OCI-LY7 (cell line): ENCODE measurements around the gene KDM3A. TPM values are rescaled to one million over a fixed set of nuclear protein-coding genes. Genes with fewer than 3 reads are reported as not detected.
A peak's percentile ranks its signal among the peaks of the same experiment; 100 is the strongest.

Experiments used
- BruUV-seq: library from RNA; stranded (reverse); fragments of 400-500 nt; replicated peaks from 2 replicates; lab custom pipeline; 2021; lab: Mats Ljungman, UMichigan
- CTCF ChIA-PET: fragments of 300-600 bp; sonication (Branson Sonifier 250); formaldehyde crosslinking; loops from one replicate; lab custom pipeline; 2022; ENCODE audit warnings: antibody characterized with exemption; ENCODE audit not compliant: unreplicated experiment; lab: Charles Lee
- POLR2A ChIA-PET: fragments of 300-600 bp; sonication (Branson Sonifier 250); formaldehyde crosslinking; loops from one replicate; lab custom pipeline; 2022; ENCODE audit warnings: antibody characterized with exemption; lab: Charles Lee
- DNase-seq: peaks from one replicate; pipeline ENCODE4 v3.0.0-alpha.2; 2015; ENCODE audit warnings: low spot score
- H2AFZ ChIP-seq: fragments of 200-600 bp; sonication (generic), shearing (Covaris generic); 2 replicates; pipeline ENCODE4 v1.6.1; 2014; ENCODE audit warnings: mild to moderate bottlenecking, antibody characterized with exemption, low read length, moderate library complexity
- H3K27ac ChIP-seq: fragments of 200-600 bp; sonication (generic); 2 replicates; pipeline ENCODE4 v1.5.1; 2014; ENCODE audit warnings: mixed run types, low read depth, mild to moderate bottlenecking, moderate library complexity, low read length, inconsistent platforms; ENCODE audit not compliant: poor library complexity, severe bottlenecking
- H3K36me3 ChIP-seq: fragments of 200-600 bp; sonication (generic); 2 replicates; pipeline ENCODE4 v1.6.1; 2014; ENCODE audit warnings: mild to moderate bottlenecking, antibody characterized with exemption, low read length, moderate library complexity, mixed read lengths; ENCODE audit not compliant: insufficient read depth
- H3K4me1 ChIP-seq: fragments of 200-600 bp; sonication (generic); 2 replicates; pipeline ENCODE4 v1.5.1; 2014; ENCODE audit warnings: mild to moderate bottlenecking, low read length; ENCODE audit not compliant: insufficient read depth, poor library complexity, severe bottlenecking
- H3K4me2 ChIP-seq: fragments of 200-600 bp; sonication (generic); 2 replicates; pipeline ENCODE4 v1.6.1; 2014; ENCODE audit warnings: mild to moderate bottlenecking, low read length
- H3K4me3 ChIP-seq: fragments of 200-600 bp; sonication (generic); 2 replicates; pipeline ENCODE4 v1.5.1; 2014; ENCODE audit warnings: mild to moderate bottlenecking, low read depth, low read length; ENCODE audit not compliant: poor library complexity, severe bottlenecking
- H3K79me2 ChIP-seq: fragments of 200-600 bp; sonication (generic); 2 replicates; pipeline ENCODE4 v1.6.1; 2016; ENCODE audit warnings: low read depth, mild to moderate bottlenecking, low read length, moderate library complexity, mixed read lengths; ENCODE audit not compliant: insufficient read depth
- H3K9me2 ChIP-seq: fragments of 200-600 bp; sonication (generic); 2 replicates; pipeline ENCODE4 v1.6.1; 2016; ENCODE audit warnings: mild to moderate bottlenecking, low read length, mixed read lengths; ENCODE audit not compliant: insufficient read depth
- H3K9me3 ChIP-seq: fragments of 200-600 bp; sonication (generic); 2 replicates; pipeline ENCODE4 v1.6.1; 2014; ENCODE audit warnings: mild to moderate bottlenecking, mixed run types, low read length, mixed read lengths
- H4K20me1 ChIP-seq: fragments of 200-600 bp; sonication (generic); 2 replicates; pipeline ENCODE4 v1.6.1; 2014; ENCODE audit warnings: mild to moderate bottlenecking, antibody characterized with exemption, low read length, moderate library complexity, mixed read lengths; ENCODE audit not compliant: insufficient read depth
- CTCF ChIP-seq: fragments of 200-600 bp; sonication (generic); conservative IDR thresholded peaks from 2 replicates; pipeline ENCODE4 v1.5.1; 2014; ENCODE audit warnings: mild to moderate bottlenecking, antibody characterized with exemption, low read length, moderate library complexity, mixed read lengths
- EZH2phosphoT487 ChIP-seq: fragments of 200-600 bp; sonication (generic); IDR thresholded peaks from 2 replicates; pipeline ENCODE4 v1.6.1; 2018; ENCODE audit warnings: low read depth, borderline replicate concordance, mild to moderate bottlenecking, mixed run types, antibody characterized with exemption, low read length, moderate library complexity, mixed read lengths
- intact Hi-C: fragments of 100-400 bp; cut with micrococcal nuclease; formaldehyde crosslinking; loops from one replicate; pipeline ENCODE4 v1.10.0; 2022; ENCODE audit not compliant: unreplicated experiment
- total RNA-seq, 2 experiments: library from RNA; depleted of rRNA in 1 of 2; stranded (reverse); fragments of >200 nt in 1 of 2; shearing (Covaris generic) in 1 of 2; gene quantifications; 2 replicates each; pipeline ENCODE4 v1.2.3, GENCODE V29; 2014 to 2022

Gene KDM3A
- total RNA-seq, 2 experiments from 2014 or later: 14.5 to 55.7 TPM

DNA sequence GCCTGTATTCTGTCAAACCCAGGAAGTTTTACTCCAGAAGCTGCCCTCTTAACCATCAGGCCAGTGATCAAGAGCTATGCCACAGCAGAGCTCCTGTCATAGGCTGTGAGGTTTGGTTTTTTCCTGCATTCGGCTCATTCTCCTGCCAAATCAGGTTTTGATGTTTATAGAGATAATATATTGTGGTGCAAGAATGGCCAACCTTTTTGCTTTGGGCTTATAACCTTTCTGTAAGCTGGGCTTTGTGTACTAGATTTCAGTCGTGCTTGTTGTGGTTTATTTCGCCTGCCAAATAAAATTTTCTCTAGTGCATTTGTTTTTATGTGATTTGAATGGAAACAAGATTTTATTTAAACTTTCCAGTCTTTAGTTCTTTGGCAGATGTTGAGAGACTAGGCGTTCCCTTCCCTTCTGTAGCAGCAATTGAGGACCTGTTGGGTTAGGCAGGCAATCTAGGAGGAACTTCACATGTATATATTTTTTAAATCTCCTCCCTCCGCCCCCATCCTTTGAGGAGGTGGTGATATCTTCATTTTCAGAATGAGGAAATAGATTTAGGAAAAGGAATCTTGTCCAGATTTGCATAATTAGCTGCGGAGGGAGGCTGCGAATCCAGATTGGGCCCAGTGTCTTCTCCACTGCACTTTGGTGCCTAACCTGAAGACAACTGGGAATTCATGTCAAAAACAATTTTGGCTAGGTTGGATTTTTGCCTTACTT lies 2.6 kb downstream of the KDM3A start:
- peaks cover 54% of the 10 kb centered on the region; the same call in 1 of the 2 replicates for H3K79me2 ChIP-seq
- peaks cover 20% of the 10 kb centered on the region for H3K4me1 ChIP-seq
- TSS peak; percentile 56 for BruUV-seq
- H3K36me3 ChIP-seq: peaks cover 64% of the 10 kb centered on the region
- intact Hi-C loops: loop anchor here (5.0 to 10.0 kb wide), 2 partner anchors 219 to 336 kb away; partner anchors contain the start of genes POLR1A and PTCD3
- POLR2A ChIA-PET: interaction anchor here (0.6 to 0.9 kb wide), 3 partner anchors 28 to 240 kb away, joined by 3 to 4 read pairs (median 3); no protein-coding TSS in a partner anchor
- peaks cover 16% of the 10 kb centered on the region for H3K9me3 ChIP-seq
- H3K27ac ChIP-seq: no peak overlapping the region
- no peaks in the 10 kb centered on the region for H3K9me2 ChIP-seq
- peaks cover 11% of the 10 kb centered on the region; the same call in 1 of the 2 replicates for H4K20me1 ChIP-seq
- no peak for DNase-seq
- TF ChIP-seq CTCF (no peak), EZH2phosphoT487 (no peak)
- H2AFZ ChIP-seq: no peak overlapping the region
- peak overlapping the region; percentile 98 for H3K4me2 ChIP-seq
- CTCF ChIA-PET: no interaction called here
- H3K4me3 ChIP-seq: no peak overlapping the region

GRCh38 chr2:86445436-86445835 lies 4.3 kb downstream of the KDM3A start:
- intact Hi-C loops: loop anchor here (5.0 to 10.0 kb wide), 2 partner anchors 52 to 221 kb away; no protein-coding TSS in a partner anchor
- Histone ChIP-seq H3K36me3 (peaks cover 77% of the 10 kb centered on the region), H3K4me3 (no peak overlapping the region), H3K27ac (no peak overlapping the region), H3K9me2 (no peaks in the 10 kb centered on the region), H3K9me3 (no peaks in the 10 kb centered on the region; the same call in 1 of the 2 replicates), H3K4me1 (peaks cover 16% of the 10 kb centered on the region), H3K79me2 (peaks cover 54% of the 10 kb centered on the region; the same call in 1 of the 2 replicates), H3K4me2 (no peak overlapping the region), H4K20me1 (peaks cover 11% of the 10 kb centered on the region; the same call in 1 of the 2 replicates), H2AFZ (no peak overlapping the region)
- BruUV-seq: no TSS peak
- CTCF ChIA-PET: no interaction called here
- POLR2A ChIA-PET: no interaction called here
- DNase-seq: no peak
- no peak for TF ChIP-seq CTCF
- no peak for TF ChIP-seq EZH2phosphoT487

- Histone ChIP-seq H3K9me3 (no peaks in the 10 kb centered on the region), H3K79me2 (peaks cover 54% of the 10 kb centered on the region; the same call in 1 of the 2 replicates), H3K36me3 (peaks cover 83% of the 10 kb centered on the region), H2AFZ (no peak overlapping the region), H3K27ac (no peak overlapping the region), H4K20me1 (peaks cover 11% of the 10 kb centered on the region; the same call in 1 of the 2 replicates), H3K4me2 (no peak overlapping the region), H3K9me2 (no peaks in the 10 kb centered on the region), H3K4me3 (no peak overlapping the region), H3K4me1 (peaks cover 16% of the 10 kb centered on the region)
- TF ChIP-seq EZH2phosphoT487 (no peak), CTCF (no peak)
- no TSS peak for BruUV-seq
- POLR2A ChIA-PET: no interaction called here
- CTCF ChIA-PET: no interaction called here
- DNase-seq: no peak
- intact Hi-C loops: loop anchor here (5.0 to 10.0 kb wide), 2 partner anchors 51 to 221 kb away; no protein-coding TSS in a partner anchor
Measured at GRCh38 chr2:86446060-86446459, 4.9 kb downstream of the KDM3A start.
